ENCODE measurements around the gene EGR1.

GRCh38 chr5:138488481-138488945 lies 23.2 kb downstream of the EGR1 start:
- TF ChIP-seq CTCF (IDR thresholded peaks at IDR 0.05) (no peak), POLR2A (IDR thresholded peaks at IDR 0.05) (no peak)
